SKM-1 treated with dmso at 0.1 percent for 144 hours (cell line): ENCODE data around the gene PCSK2.

Experiments used
- DNase-seq: peaks from one replicate; lab custom pipeline; 2025; ENCODE audit not compliant: unreplicated experiment; lab: John Stamatoyannopoulos, UW

Gene PCSK2

GRCh38 chr20:17442588-17442987, 215.7 kb downstream of the PCSK2 start:
- no peak for DNase-seq

- DNase-seq, result no peak
These were observed 216.5 kb downstream of the PCSK2 start for GRCh38 chr20:17443131-17443858.

- no peak for DNase-seq
These were observed 217.3 kb downstream of the PCSK2 start for GRCh38 chr20:17444091-17444490.

GRCh38 chr20:17445543-17445942, 218.7 kb downstream of the PCSK2 start:
- no peak for DNase-seq

GRCh38 chr20:17446171-17446570, 219.3 kb downstream of the PCSK2 start:
- no peak for DNase-seq

- no peak for DNase-seq
These were observed 221.2 kb downstream of the PCSK2 start for GRCh38 chr20:17448071-17448470.

GRCh38 chr20:17449031-17449430, 222.2 kb downstream of the PCSK2 start:
- DNase-seq, result no peak

- DNase-seq, result no peak
These were observed 225.6 kb downstream of the PCSK2 start for GRCh38 chr20:17452441-17452840.

- DNase-seq, result no peak
These were observed 226.8 kb downstream of the PCSK2 start for GRCh38 chr20:17453592-17453991.

- no peak for DNase-seq
These were observed 229.4 kb downstream of the PCSK2 start for GRCh38 chr20:17456279-17456678.

GRCh38 chr20:17457079-17457478, 230.2 kb downstream of the PCSK2 start:
- no peak for DNase-seq

GRCh38 chr20:17457588-17458190, 230.8 kb downstream of the PCSK2 start:
- no peak for DNase-seq

- DNase-seq, result no peak
These were observed 233.3 kb downstream of the PCSK2 start for GRCh38 chr20:17460119-17460518.

GRCh38 chr20:17461941-17462340, 235.1 kb downstream of the PCSK2 start:
- DNase-seq, result no peak

- DNase-seq, result no peak
These were observed 236.9 kb downstream of the PCSK2 start for GRCh38 chr20:17463711-17464110.

GRCh38 chr20:17465236-17465635, 238.4 kb downstream of the PCSK2 start:
- DNase-seq, result no peak

GRCh38 chr20:17466641-17467040, 239.8 kb downstream of the PCSK2 start:
- no peak for DNase-seq

- no peak for DNase-seq
These were observed 240.3 kb downstream of the PCSK2 start for GRCh38 chr20:17467120-17467655.

- DNase-seq, result no peak
These were observed 241.4 kb downstream of the PCSK2 start for GRCh38 chr20:17468073-17468840.

GRCh38 chr20:17469246-17470030, 242.6 kb downstream of the PCSK2 start:
- DNase-seq, result no peak

GRCh38 chr20:17470521-17470920, 243.7 kb downstream of the PCSK2 start:
- DNase-seq, result no peak
